Kidney glomerular epithelial cell (primary cell): ENCODE results near the gene CLEC6A.
"Not testable (repeated sequence)": the region's sequence is repeated elsewhere in the genome, so short reads cannot be mapped to it uniquely, and the experiment has no call there.

Experiments used
- DNase-seq: peaks from one replicate; lab custom pipeline; 2025; lab: John Stamatoyannopoulos, UW

CLEC6A gene

DNA sequence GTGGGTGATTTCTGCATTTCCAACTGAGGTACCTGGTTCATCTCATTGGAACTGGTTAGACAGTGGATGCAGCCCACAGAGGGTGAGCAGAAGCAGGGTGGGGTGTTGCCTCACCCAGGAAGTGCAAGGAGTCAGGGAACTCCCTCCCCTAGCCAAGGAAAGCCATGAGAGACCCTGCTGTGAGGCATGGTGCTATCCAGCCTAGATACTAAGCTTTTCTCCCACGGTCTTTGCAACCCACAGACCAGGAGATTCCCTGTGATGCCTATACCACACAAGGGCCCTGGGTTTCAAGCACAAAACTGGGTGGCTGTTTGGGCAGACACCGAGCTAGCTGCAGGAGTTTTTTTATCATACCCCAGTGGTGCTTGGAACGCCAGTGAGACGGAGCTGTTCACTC, 39.9 kb downstream of the CLEC6A start:
- DNase-seq: not testable (repeated sequence)

GRCh38 chr12:8496074-8496473, 40.3 kb downstream of the CLEC6A start:
- not testable (repeated sequence) for DNase-seq

DNA sequence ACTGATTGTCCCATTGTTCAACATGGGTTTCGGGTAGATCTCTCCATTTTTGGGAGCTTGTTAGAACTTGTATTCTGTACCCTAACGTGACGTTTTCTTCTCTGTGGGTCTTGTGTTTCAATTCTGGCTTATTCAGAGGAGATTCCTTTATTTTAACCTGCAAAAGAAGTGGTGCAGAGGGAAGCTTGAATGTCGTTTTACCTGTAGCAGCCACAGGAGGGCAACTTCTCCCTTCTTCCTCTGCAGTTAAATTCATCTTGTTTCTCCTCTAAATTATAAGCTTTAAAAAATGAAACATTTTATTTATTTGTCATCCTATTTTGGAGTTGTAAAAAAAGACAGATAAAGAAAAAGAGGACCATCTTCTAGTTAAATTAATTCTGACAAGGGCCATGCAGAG, 43.9 kb downstream of the CLEC6A start:
- no peak for DNase-seq

- no peak for DNase-seq
These were observed 46.0 kb downstream of the CLEC6A start for GRCh38 chr12:8501720-8502119.

DNA sequence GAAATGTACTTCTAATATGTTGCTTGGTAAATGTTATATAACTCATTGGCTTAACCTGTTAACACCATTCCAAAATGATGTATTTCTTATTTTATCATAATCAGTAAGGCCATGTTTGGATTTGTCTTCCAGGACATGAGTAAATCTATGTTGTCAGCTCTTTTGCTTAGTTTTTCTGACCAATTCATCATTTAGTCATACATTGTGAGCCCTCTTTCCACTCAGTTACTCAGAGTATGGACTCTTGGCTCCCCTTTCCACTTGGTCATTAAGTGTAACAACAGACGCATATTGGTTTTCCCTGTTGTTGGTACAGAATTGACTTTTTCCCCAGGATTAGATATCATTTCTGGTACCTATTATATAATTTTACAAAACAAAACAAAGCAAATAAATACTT, 48.6 kb downstream of the CLEC6A start:
- no peak for DNase-seq

DNA sequence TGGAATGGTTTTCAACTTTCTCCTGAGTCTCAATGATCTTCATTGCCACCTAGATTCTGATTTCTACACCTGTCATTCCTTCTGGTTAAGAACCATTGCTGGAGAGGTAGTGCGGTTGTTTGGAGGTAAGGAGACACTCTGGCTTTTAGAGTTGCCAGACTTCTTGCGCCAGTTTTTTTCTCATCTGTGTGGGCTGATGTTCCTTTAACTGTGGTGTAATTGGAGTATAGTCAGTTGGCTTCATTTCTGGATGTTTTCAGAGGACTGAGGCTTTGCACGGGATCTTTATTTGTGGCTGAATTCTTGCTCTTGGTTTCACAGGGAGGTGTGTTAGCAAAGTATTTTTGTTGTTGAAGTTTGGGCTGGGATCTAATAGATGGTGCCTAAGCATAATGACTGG, 51.8 kb downstream of the CLEC6A start:
- DNase-seq: no peak

GRCh38 chr12:8508223-8508622, 52.5 kb downstream of the CLEC6A start:
- DNase-seq: no peak

GRCh38 chr12:8508910-8509841, 53.4 kb downstream of the CLEC6A start:
- no peak for DNase-seq

GRCh38 chr12:8513256-8513655, 57.5 kb downstream of the CLEC6A start, which contains the start of gene CLEC4D:
CLEC4D (plus strand) TSS chr12:8513503; CDS start chr12:8513733, 230 bp downstream.
- no peak for DNase-seq

DNA sequence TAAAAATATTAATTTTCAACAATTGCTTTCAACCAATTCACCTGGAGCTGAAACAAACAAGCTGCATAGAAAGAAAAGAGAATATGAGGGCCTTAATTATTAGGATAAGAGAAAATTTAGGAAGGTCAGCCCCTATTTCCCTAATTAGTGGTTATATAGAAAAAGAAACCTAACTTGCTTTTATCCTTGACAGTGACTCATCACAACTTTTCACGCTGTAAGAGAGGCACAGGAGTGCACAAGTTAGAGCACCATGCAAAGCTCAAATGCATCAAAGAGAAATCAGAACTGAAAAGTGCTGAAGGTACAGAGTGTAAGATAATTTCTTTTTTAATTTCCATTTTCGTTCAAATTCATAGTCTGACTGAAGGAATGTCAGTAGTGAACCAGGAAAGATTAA, 62.2 kb downstream of the CLEC6A start:
- no peak for DNase-seq

- DNase-seq: no peak
These were observed 63.4 kb downstream of the CLEC6A start for GRCh38 chr12:8519171-8519570.

DNA sequence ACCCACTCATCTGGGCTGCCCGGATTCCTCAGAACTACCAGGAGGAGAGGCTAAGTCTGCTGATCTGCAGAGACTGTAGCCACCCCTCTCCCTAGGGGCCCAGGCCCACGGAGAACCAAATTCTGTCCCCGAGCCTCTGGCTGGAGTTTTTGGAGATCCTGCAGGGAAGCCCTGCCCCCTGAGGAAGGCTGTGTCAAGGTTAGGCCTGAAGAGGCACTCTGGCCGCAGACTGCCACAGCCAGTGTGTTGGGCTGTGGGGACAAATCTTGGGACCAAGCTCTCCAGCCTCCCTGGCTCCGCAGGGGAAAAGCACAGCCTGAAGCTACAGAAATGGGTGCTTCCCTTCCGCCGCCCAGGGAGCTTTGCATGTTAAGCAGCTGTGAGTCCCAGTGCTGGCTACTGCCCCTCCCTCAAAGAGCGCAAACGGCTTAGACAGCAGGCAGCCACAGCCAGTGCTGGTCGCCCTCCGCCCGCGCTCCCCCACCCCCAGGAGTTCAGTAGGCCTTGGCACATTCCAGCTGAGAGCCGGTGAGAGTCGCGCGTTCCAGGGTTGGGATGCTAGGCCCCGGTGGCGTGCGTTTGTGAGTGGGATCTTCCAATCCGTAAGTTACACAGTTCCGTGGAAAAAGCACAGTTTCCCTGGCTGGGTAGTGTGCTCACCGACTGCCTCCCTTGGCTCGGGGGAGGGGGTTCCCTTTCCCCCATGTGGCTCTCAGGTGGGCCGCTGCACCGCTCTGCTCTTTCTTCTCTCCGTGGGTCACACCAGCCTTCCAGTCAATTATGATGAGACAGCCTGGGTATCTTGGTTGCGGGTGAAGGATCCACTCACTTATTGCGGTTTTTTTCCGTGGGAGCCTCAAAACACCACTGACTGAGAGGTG, 71.7 kb downstream of the CLEC6A start:
- no peak for DNase-seq
